Pulmonary artery endothelial cell (primary cell): ENCODE results near the gene ZNF423. TPM values are rescaled to one million over a fixed set of nuclear protein-coding genes. Genes with fewer than 3 reads are reported as not detected.
A peak's percentile ranks its signal among the peaks of the same experiment; 100 is the strongest.

Source experiments
- DNase-seq: peaks from one replicate; pipeline ENCODE4 v3.0.0-alpha.2; 2011; ENCODE audit warnings: low read depth, low spot score
- total RNA-seq: library from RNA; depleted of rRNA; stranded (reverse); fragments of >200 nt; gene quantifications from 2 replicates; pipeline ENCODE4 v1.2.3, GENCODE V29; 2014

Gene ZNF423
- total RNA-seq, 1 donor from 2014 or later: 0.73 TPM

DNA sequence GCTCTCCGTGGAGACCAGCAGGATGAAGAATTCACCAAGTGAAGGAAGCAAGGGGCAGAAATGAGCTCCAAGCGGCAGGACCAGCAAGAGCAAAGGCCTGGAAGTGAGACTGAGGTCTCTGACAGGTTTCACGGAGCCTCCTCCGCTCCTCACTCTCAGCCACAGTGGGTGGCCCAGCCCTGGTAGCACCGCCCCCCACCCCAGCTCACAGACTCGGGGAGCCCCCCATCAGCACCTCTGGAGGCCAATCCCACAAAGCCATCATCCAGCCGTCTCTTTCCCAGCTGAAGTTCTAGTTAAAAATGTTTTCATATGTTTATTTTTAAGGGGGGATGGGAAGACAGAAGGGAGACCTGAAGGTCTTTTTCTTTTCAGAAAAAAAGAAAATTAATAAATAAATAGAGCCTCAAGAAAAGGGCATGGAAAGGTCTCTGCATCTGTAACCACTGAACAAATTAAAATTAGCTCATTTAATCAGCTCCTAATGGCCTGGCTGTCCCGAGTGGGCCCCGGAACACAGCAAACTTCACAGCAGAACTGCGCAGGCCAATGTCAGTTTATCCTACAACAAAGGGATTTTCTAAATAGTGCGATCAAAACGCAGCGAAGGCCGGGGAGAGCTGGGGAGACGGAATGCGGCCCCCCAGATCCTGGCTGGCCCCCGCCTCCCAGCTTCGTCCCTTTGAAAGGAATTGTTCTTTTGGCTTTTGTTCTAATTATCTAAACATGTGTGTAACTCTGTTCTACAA, 190.3 kb downstream of the ZNF423 start:
- no peak for DNase-seq

DNA sequence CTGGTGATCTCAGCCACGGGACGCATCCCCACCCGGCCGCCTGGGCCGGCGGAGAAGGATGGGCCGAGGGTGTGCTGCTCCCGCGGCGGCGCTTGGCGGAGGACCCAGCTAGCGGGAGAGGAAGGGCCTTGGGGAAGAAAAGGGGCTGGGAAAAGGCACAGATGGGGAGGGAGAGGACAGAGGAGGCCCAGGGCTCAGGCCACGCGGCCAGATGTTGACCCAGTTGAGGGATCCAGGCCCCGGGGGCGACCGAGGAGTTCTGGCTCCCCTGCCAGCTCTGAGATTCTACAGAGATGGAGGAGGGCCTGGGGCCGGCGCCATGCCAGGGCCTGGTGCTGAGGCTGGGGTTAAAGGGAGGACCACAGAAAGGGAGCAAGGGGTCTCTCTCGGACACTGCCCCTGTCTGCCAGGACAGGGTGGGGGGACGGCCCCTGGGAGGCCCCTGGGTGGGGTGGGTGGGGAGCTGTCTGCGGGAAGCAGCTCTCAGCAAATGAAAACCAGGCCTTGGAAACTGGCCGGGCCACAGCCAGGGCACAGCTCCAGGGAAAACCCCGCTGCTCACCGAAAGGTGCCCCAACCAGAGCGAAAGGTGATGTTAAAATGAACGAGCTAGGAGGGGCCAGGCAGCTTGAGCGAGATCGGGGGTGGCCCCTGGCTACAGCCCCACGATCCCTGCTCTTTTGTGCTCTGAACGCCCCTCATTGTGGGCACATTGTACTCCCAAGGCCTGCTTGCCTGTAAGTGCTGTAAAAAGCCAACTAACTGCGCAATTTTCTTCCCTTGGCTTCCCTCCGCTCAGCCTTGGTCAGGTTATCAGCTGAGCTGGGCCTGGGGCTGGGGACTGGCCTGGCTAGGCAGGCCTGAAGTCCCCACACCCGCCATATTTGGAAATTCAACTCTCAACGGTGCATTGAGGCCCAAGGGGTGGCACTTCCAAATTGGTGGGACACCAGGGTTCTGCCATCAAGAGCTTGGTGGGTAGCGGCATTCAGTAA, 191.4 kb downstream of the ZNF423 start:
- DNase-seq: no peak

GRCh38 chr16:49663081-49664065, 192.5 kb downstream of the ZNF423 start:
- no peak for DNase-seq

DNA sequence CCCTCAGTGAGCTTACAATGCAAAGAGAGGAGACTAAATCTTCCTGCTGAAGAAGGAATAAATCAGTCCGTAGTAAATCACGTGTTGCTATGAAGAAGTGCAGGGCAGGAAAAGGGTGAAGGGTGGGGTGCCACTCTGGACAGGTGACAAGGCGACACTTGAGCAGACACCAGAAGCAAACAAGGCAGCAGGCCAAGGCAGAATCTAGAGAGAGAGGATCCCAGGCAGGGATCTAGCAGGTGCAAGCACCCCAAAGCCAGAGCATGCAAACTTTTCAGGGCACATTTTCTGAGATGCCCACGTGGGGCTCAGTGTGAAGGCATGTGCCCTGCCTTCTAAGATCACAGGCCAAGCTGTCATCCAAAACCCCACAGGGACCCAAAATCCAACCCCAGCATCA, 193.3 kb downstream of the ZNF423 start:
- no peak for DNase-seq

DNA sequence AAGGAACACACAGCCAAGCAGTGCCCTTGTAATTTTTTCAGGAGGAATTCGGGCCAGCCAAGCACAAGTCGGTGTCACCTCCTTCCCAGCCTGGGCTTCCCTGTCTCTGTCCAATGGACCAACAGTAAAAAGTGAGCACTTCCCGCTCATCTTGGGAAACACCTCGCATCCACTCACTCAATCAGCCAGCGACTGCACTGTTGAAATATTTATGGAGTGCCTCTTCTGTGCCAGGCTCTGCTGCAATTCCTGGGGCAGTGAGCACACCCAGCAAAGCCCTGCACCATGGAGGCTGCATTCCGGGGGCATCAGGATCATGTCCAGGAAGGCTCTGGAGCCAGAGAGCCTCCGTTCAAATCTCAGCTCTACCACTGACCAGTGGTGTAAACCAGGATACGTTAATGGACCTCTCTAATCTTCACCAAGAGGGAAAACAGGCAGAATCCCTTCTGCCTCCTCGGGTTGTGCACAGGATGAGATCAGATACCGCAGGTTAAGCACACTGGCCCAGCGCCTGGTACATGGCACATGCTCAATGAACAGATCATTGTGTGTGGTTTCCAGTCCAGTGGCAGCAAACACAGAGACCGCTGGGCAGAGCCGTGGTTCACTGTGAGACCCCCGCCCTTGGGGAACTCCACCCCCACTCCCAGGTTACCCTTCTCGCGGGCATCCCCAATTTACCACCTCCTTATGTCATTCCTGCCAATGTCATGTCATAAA, 194.3 kb downstream of the ZNF423 start:
- DNase-seq: no peak

- DNase-seq: no peak
These were observed 195.3 kb downstream of the ZNF423 start for GRCh38 chr16:49660626-49661025.

GRCh38 chr16:49659356-49659755, 196.6 kb downstream of the ZNF423 start:
- DNase-seq: no peak

DNA sequence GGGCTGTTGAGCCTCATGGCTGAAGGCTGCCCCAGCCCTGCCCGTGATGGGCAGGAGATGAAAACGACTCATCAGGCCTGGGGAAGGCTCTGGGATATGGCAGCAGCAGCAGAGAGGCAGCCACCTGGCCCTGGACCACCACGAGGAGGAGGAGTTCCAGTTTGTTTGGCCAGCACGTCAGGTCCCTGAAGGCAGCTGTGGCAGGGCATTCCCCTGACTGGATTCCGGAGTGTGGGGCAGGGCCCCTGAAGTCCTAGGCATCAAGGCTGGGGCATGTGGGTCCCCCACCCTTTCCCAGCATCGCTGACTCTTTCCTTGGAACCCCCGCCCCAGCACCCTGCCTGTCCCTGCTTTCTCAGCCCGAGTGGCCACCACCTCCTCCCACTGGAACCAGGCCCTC, 197.4 kb downstream of the ZNF423 start:
- DNase-seq: no peak

- no peak for DNase-seq
These were observed 198.0 kb downstream of the ZNF423 start for GRCh38 chr16:49657736-49658465.

DNA sequence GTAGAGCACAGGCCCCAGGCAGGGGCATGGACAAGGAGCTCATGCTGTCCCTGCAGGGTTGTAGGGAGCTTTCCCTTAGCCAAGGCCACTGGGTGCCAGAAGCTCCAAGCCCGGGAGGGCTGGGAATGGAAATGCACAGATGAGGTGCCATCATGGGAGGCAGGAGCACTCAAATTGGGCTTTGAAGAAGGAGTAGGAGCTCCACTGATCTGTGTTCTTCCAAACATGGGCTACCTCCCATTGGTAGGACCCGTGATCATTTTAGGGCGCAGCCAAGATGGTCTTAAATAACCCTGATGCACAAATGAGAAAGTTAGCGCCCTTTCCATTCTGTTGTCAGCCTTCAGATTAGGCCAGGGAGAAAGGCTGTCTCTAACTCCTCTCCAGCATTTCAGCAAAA, 201.5 kb downstream of the ZNF423 start:
- DNase-seq: no peak

DNA sequence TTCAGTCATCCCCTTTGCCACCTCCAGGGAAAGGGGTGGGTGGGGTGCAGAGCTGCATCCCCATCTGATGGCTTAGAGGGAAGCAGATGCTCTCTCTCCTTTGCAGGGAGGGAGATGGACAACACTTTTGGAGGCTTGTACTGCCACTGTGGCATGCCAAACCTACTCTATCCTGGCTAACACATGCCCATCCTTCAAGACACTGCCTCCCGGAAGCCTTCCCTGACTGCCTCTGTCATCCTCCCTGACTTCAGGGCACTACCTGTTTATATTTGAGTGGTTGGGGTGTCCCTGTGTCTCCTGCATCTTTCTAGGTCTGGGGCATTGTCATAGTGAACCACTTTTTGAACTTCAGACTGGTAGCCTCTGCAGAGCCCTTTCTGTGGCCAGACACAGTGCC, 202.3 kb downstream of the ZNF423 start:
- no peak for DNase-seq

DNA sequence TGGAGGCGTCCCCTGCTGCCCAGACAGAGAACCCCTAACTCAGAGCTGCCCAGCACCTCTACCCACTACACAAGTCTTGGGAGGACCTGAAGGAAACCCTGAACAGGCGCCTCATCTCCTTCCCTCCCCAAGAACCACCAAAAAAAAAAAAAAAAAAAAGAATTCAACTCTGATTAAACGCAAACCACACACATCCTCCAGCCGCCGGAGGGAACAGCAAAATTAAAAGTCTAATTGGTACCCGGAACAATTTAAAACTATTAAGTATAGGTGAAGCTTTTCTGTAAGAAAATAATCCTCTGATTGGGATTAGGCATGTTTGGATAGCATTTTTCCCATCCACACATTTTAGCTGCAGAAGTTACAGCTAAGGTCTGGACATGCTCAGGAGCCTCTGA, 202.7 kb downstream of the ZNF423 start:
- DNase-seq: no peak

GRCh38 chr16:49652456-49653172, 203.3 kb downstream of the ZNF423 start:
- no peak for DNase-seq

- DNase-seq: no peak
These were observed 203.9 kb downstream of the ZNF423 start for GRCh38 chr16:49651996-49652395.

DNA sequence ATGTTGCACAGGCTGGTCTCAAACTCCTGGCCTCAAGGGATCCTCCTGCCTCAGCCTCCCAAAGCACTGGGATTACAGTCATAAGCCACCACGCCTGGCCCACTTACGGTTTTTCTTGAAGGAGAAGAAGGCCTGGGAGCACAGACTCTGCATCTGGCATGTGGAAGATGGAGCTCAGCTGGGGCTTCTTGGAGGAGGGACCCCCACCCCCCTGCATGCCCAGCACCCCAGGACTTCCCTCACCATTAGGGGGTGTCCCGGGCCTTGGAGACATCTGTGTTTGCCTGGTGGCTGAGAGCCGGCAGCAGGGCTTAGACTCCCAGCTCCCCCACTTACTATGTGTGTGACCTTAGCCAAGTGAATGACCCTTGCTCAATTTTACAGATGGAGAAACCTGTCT, 204.7 kb downstream of the ZNF423 start:
- no peak for DNase-seq

GRCh38 chr16:49650603-49651002, 205.3 kb downstream of the ZNF423 start:
- no peak for DNase-seq

DNA sequence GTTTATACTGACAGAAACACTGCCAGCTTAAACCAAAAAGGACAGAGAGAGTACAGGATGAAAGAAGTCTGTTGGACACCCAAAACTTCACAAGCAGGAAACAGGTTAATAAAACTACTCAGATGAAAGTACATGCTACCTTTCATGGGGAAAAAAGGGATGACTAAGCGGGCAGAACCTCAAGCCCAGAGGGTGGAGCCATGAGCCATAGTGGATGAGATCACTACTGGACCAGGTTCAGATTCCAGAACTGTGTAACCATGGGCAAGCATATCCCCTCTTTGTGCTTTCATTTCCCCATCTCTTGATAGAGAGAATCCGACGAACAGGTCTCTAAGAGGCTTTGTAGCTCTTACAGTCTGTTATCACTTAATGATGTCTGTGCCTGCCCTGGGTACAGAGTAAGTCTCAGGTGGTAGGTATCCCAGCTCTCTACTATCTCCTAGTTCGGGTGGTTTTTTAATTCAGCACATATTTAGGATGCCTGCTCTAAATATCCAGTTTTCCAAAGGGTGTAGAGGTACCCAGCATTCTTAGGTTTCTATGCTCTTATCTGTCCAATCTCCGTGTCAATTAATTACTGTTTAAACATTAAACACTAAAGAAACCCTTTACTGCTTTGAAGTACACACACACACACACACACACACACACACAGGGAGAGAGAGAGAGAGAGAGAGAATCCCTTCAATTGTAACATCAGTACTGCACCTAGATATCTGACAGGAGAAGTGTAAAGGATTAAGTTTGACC, 206.7 kb downstream of the ZNF423 start:
- DNase-seq: peak; percentile 29

GRCh38 chr16:49647673-49648072, 208.2 kb downstream of the ZNF423 start:
- no peak for DNase-seq

GRCh38 chr16:49645263-49645662, 210.6 kb downstream of the ZNF423 start:
- no peak for DNase-seq
